OCI-LY7 (cell line): ENCODE results near the gene TM7SF3. TPM values are rescaled to one million over a fixed set of nuclear protein-coding genes. Genes with fewer than 3 reads are reported as not detected.

Source experiments
- BruUV-seq: library from RNA; stranded (reverse); fragments of 400-500 nt; replicated peaks from 2 replicates; lab custom pipeline; 2021; lab: Mats Ljungman, UMichigan
- CTCF ChIA-PET: fragments of 300-600 bp; sonication (Branson Sonifier 250); formaldehyde crosslinking; loops from one replicate; lab custom pipeline; 2022; ENCODE audit warnings: antibody characterized with exemption; ENCODE audit not compliant: unreplicated experiment; lab: Charles Lee
- POLR2A ChIA-PET: fragments of 300-600 bp; sonication (Branson Sonifier 250); formaldehyde crosslinking; loops from one replicate; lab custom pipeline; 2022; ENCODE audit warnings: antibody characterized with exemption; lab: Charles Lee
- DNase-seq: peaks from one replicate; pipeline ENCODE4 v3.0.0-alpha.2; 2015; ENCODE audit warnings: low spot score
- H2AFZ ChIP-seq: fragments of 200-600 bp; sonication (generic), shearing (Covaris generic); 2 replicates; pipeline ENCODE4 v1.6.1; 2014; ENCODE audit warnings: mild to moderate bottlenecking, antibody characterized with exemption, low read length, moderate library complexity
- H3K27ac ChIP-seq: fragments of 200-600 bp; sonication (generic); 2 replicates; pipeline ENCODE4 v1.5.1; 2014; ENCODE audit warnings: mixed run types, low read depth, mild to moderate bottlenecking, moderate library complexity, low read length, inconsistent platforms; ENCODE audit not compliant: poor library complexity, severe bottlenecking
- H3K36me3 ChIP-seq: fragments of 200-600 bp; sonication (generic); 2 replicates; pipeline ENCODE4 v1.6.1; 2014; ENCODE audit warnings: mild to moderate bottlenecking, antibody characterized with exemption, low read length, moderate library complexity, mixed read lengths; ENCODE audit not compliant: insufficient read depth
- H3K4me1 ChIP-seq: fragments of 200-600 bp; sonication (generic); 2 replicates; pipeline ENCODE4 v1.5.1; 2014; ENCODE audit warnings: mild to moderate bottlenecking, low read length; ENCODE audit not compliant: insufficient read depth, poor library complexity, severe bottlenecking
- H3K4me2 ChIP-seq: fragments of 200-600 bp; sonication (generic); 2 replicates; pipeline ENCODE4 v1.6.1; 2014; ENCODE audit warnings: mild to moderate bottlenecking, low read length
- H3K4me3 ChIP-seq: fragments of 200-600 bp; sonication (generic); 2 replicates; pipeline ENCODE4 v1.5.1; 2014; ENCODE audit warnings: mild to moderate bottlenecking, low read depth, low read length; ENCODE audit not compliant: poor library complexity, severe bottlenecking
- H3K79me2 ChIP-seq: fragments of 200-600 bp; sonication (generic); 2 replicates; pipeline ENCODE4 v1.6.1; 2016; ENCODE audit warnings: low read depth, mild to moderate bottlenecking, low read length, moderate library complexity, mixed read lengths; ENCODE audit not compliant: insufficient read depth
- H3K9me2 ChIP-seq: fragments of 200-600 bp; sonication (generic); 2 replicates; pipeline ENCODE4 v1.6.1; 2016; ENCODE audit warnings: mild to moderate bottlenecking, low read length, mixed read lengths; ENCODE audit not compliant: insufficient read depth
- H3K9me3 ChIP-seq: fragments of 200-600 bp; sonication (generic); 2 replicates; pipeline ENCODE4 v1.6.1; 2014; ENCODE audit warnings: mild to moderate bottlenecking, mixed run types, low read length, mixed read lengths
- H4K20me1 ChIP-seq: fragments of 200-600 bp; sonication (generic); 2 replicates; pipeline ENCODE4 v1.6.1; 2014; ENCODE audit warnings: mild to moderate bottlenecking, antibody characterized with exemption, low read length, moderate library complexity, mixed read lengths; ENCODE audit not compliant: insufficient read depth
- CTCF ChIP-seq: fragments of 200-600 bp; sonication (generic); conservative IDR thresholded peaks from 2 replicates; pipeline ENCODE4 v1.5.1; 2014; ENCODE audit warnings: mild to moderate bottlenecking, antibody characterized with exemption, low read length, moderate library complexity, mixed read lengths
- EZH2phosphoT487 ChIP-seq: fragments of 200-600 bp; sonication (generic); IDR thresholded peaks from 2 replicates; pipeline ENCODE4 v1.6.1; 2018; ENCODE audit warnings: low read depth, borderline replicate concordance, mild to moderate bottlenecking, mixed run types, antibody characterized with exemption, low read length, moderate library complexity, mixed read lengths
- intact Hi-C: fragments of 100-400 bp; cut with micrococcal nuclease; formaldehyde crosslinking; loops from one replicate; pipeline ENCODE4 v1.10.0; 2022; ENCODE audit not compliant: unreplicated experiment
- total RNA-seq, 2 experiments: library from RNA; depleted of rRNA in 1 of 2; stranded (reverse); fragments of >200 nt in 1 of 2; shearing (Covaris generic) in 1 of 2; gene quantifications; 2 replicates each; pipeline ENCODE4 v1.2.3, GENCODE V29; 2014 to 2022

The TM7SF3 gene
- total RNA-seq, 2 experiments from 2014 or later, result 47.1 to 48.3 TPM

GRCh38 chr12:26997003-26997402 is 17.2 kb downstream of the TM7SF3 start:
- H3K9me3 ChIP-seq, result no peaks in the 10 kb centered on the region
- H3K4me2 ChIP-seq, result no peak overlapping the region
- POLR2A ChIA-PET, result interaction anchor here (0.7 to 1.0 kb wide), 3 partner anchors 28 to 535 kb away, joined by 3 to 5 read pairs (median 4); no protein-coding TSS in a partner anchor
- CTCF ChIA-PET, result no interaction called here
- DNase-seq, result no peak
- no TSS peak for BruUV-seq
- H3K79me2 ChIP-seq, result peaks cover 8% of the 10 kb centered on the region; the same call in 1 of the 2 replicates
- H3K4me3 ChIP-seq, result no peak overlapping the region
- peaks cover 72% of the 10 kb centered on the region for H3K36me3 ChIP-seq
- no peak for TF ChIP-seq CTCF
- no peak for TF ChIP-seq EZH2phosphoT487
- H3K4me1 ChIP-seq, result peaks cover 13% of the 10 kb centered on the region
- no peaks in the 10 kb centered on the region for H3K9me2 ChIP-seq
- no peak overlapping the region for H3K27ac ChIP-seq
- intact Hi-C loops, result no loop called here
- no peaks in the 10 kb centered on the region for H4K20me1 ChIP-seq
- H2AFZ ChIP-seq, result no peak overlapping the region

GRCh38 chr12:26995706-26996105 is 18.5 kb downstream of the TM7SF3 start:
- POLR2A ChIA-PET, result interaction anchor here (0.6 kb wide), 1 partner anchor 317 kb away, joined by 3 read pairs; no protein-coding TSS in a partner anchor

More at GRCh38 chr12:26995706-26996105, 18.5 kb downstream of the TM7SF3 start:
- H4K20me1 ChIP-seq, result no peaks in the 10 kb centered on the region
- H3K4me3 ChIP-seq, result no peak overlapping the region
- intact Hi-C loops, result no loop called here
- CTCF ChIA-PET, result no interaction called here
- no TSS peak for BruUV-seq
- H3K9me3 ChIP-seq, result no peaks in the 10 kb centered on the region
- peaks cover 2% of the 10 kb centered on the region for H3K4me1 ChIP-seq
- H3K4me2 ChIP-seq, result no peak overlapping the region
- no peak for DNase-seq
- H3K36me3 ChIP-seq, result peaks cover 61% of the 10 kb centered on the region
- no peaks in the 10 kb centered on the region for H3K9me2 ChIP-seq
- no peak overlapping the region for H3K27ac ChIP-seq
- H3K79me2 ChIP-seq, result no peaks in the 10 kb centered on the region
- no peak for TF ChIP-seq CTCF
- TF ChIP-seq EZH2phosphoT487, result no peak
- H2AFZ ChIP-seq, result no peak overlapping the region
